Measurements from ENCODE around the gene BAIAP2L1.

DNA sequence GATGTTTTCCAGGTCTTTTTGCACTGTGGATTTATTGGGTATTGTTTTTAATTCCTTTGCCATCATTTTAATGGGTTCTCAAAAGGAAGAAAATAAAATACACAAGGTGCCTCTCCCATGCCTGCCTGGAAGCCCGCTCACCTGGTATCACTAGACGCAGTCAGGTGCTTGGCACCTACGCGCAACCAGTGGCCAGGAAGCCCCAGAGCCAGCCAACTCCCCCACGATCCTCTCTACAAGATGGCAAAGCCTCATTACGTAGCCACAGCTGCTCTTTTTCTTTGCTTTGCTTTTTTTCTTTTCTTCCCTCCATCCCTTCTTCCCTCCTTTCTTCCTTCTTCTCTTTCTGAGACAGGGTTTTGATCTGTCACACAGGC is 34.3 kb downstream of the BAIAP2L1 start:
- no peak for TF ChIP-seq POLR2A (IDR thresholded peaks at IDR 0.05)
- TF ChIP-seq, protein P1, sequence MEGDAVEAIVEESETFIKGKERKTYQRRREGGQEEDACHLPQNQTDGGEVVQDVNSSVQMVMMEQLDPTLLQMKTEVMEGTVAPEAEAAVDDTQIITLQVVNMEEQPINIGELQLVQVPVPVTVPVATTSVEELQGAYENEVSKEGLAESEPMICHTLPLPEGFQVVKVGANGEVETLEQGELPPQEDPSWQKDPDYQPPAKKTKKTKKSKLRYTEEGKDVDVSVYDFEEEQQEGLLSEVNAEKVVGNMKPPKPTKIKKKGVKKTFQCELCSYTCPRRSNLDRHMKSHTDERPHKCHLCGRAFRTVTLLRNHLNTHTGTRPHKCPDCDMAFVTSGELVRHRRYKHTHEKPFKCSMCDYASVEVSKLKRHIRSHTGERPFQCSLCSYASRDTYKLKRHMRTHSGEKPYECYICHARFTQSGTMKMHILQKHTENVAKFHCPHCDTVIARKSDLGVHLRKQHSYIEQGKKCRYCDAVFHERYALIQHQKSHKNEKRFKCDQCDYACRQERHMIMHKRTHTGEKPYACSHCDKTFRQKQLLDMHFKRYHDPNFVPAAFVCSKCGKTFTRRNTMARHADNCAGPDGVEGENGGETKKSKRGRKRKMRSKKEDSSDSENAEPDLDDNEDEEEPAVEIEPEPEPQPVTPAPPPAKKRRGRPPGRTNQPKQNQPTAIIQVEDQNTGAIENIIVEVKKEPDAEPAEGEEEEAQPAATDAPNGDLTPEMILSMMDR (IDR thresholded peaks at IDR 0.05) = no peak

Measured in right lobe of liver (tissue), 4 donors.